ENCODE data around the gene SMARCA5.
A peak's percentile ranks its signal among the peaks of the same experiment; 100 is the strongest.

The SMARCA5 gene

DNA sequence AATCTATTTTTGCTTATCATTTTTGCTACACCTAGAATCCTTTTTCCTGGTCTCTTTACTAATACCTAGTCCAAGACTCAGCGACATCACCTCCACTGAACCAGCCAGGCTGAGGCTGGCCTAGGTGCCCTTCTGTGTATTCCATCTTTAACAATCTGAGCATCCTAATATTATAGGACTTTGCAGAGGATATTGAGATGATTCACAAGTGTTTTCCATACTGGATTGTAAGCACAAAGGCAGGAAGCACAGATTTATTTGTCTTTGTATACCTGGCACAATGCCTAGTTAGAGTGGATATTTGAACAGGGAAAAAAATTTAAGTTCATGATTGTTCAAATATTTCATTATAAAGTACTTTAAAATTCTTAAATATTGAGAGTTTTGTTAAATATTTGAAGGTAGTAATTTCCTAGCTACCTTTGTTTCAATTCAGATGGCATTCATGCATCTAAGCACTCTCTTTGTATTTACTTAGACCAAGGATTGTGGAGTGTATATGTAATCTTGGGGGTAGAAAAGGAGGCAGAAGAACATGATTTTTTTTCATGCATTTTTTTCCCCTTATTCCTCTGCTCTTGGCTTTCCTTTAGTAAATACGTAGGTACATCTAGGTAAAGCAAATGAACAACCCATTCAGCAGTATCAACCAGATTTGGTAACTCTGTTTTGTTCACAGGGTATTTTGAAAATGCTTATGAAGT lies 18.4 kb downstream of the SMARCA5 start:
- DNase-seq (ENCODE audit: low spot score) = no peak

DNA sequence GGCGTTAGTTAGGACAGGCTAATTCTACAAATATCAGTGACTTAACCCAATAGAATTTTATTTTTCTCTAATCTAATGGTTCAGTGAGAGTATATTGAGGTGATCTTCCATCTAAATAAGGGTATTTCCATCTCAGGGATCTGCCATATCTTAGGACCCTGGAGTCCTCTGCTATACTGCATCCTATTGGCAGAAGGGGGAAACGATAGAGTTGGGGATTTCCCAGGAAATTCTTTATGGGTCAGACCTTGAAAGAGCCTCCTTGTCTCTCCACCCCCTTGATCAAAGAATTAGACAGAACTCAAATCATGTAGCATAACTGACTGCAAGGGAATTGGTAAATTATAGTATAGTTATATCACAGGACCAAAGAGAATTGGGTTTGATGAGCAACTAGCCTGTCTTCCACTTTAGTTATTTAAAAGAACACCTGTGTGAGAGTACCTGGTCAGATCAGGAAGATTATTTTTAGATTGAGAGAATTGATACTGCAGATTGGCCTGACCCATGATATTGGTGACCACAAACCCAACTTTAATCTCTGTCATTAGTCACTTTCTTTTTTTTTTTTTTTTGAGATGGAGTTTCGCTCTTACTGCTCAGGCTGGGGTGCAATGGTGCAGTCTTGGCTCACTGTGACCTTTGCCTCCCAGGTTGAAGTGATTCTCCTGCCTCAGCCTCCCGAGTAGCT lies 25.6 kb downstream of the SMARCA5 start:
- DNase-seq (ENCODE audit: low spot score) = no peak

DNA sequence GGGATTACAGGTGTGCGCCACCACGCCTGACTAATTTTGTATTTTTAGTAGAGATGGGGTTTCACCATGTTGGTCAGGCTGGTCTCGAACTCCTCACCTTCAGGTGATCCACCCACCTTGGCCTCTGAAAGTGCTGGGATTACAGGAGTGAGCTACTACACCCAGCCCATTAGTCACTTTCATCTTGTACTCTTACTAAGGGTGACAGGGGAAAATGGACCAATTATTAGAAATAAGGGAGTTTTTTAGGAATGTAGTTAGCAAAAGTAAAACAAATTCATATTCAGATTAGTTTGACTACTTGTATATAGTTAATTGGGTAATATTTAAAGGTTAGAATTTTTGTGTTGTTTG lies 26.1 kb downstream of the SMARCA5 start:
- no peak for DNase-seq (ENCODE audit: low spot score)

DNA sequence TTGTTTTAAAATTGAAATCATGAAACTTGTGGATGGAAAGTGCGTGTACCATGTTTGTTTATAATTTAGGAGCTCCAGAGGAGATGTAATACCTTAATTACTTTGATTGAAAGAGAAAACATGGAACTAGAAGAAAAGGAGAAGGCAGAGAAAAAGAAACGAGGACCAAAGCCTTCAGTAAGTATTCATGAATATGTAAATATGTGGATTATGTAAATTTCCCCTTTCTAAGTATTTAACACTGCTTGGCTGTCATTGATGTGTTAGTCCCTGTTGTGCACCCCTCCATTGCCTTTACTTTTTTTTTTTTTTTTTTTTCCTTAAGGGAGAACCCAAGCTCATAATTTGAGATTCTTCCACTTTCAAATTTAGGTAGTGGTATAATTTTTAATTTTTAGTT lies 36.4 kb downstream of the SMARCA5 start:
- no peak for DNase-seq (ENCODE audit: low spot score)

DNA sequence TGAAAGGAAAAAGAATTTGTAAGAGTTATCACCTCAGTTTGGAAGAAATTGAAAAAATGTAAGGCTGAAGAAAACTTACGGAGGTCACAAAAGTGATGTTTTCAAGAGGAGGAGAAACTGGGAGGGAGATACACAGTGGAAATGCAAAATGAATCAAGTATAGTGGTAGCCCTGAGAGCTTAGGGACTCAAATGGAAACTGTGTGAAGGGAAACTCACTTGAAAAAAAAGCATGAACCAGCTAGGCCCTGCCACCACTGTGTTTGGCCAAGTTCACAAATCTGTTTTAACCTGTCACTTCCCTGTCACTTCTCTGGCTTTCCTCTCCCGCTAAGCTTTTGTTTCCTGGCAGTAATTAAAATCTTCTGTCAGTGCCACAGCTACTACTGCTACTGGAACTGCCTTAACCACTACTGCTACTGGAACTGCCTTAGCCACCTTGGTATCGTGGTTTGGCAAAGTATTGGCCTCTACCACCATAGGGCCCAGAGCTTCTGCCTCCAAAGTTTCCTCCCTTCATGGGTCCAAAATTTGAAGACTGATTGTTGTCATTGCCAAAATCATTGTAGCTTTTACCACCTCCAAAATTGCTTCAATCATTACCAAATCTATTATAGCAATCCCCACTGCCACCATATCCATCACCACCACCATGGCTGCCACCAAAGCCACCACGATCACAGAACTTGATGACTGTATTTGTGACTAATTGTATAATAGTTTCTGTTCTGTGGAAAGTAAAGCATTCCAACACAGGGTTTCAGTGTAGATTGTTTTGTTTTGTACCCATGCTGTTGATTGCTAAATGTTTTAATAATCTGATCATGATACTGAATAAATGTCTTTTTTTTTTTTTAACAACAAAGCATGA lies 41.5 kb downstream of the SMARCA5 start:
- DNase-seq (ENCODE audit: low spot score) = no peak

DNA sequence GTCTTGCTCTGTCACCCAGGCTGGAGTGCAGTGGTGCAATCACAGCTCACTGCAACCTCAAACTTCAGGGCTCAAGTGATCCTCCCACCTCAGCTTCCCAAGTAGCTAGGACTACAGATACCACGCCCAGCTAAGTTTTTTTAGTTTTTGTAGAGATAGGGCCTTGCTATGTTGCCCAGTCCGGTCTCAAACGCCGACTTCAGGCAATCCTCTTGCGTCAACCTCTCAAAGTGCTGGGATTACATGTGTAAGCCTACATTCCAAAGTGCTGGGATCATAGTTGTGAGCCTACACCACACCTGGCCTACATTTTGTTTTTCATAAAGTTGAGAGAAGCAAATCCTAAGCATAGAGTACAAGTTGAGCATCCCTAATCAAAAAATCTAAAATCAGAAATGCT lies 42.2 kb downstream of the SMARCA5 start:
- DNase-seq (ENCODE audit: low spot score) = no peak

DNA sequence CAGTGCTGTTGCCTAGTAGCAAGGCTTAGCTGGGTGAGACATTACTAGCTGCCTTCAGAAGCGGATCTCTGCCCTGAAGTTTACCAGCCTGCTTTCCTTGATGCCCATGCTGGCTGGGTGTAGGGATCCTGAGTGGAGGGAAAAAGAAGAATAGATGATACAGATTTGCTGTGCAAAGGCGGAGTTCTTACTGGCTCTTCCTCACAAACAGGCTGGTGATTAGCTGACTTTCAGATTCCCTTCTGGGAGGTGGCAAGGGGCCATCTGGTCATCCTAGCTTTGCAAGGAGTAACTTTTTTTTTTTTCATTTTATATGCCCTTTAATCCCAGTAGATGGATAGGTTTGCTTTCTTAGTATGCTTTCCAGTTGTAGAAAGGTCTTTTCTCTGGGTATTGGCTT lies 44.8 kb downstream of the SMARCA5 start:
- DNase-seq (ENCODE audit: low spot score) = no peak

DNA sequence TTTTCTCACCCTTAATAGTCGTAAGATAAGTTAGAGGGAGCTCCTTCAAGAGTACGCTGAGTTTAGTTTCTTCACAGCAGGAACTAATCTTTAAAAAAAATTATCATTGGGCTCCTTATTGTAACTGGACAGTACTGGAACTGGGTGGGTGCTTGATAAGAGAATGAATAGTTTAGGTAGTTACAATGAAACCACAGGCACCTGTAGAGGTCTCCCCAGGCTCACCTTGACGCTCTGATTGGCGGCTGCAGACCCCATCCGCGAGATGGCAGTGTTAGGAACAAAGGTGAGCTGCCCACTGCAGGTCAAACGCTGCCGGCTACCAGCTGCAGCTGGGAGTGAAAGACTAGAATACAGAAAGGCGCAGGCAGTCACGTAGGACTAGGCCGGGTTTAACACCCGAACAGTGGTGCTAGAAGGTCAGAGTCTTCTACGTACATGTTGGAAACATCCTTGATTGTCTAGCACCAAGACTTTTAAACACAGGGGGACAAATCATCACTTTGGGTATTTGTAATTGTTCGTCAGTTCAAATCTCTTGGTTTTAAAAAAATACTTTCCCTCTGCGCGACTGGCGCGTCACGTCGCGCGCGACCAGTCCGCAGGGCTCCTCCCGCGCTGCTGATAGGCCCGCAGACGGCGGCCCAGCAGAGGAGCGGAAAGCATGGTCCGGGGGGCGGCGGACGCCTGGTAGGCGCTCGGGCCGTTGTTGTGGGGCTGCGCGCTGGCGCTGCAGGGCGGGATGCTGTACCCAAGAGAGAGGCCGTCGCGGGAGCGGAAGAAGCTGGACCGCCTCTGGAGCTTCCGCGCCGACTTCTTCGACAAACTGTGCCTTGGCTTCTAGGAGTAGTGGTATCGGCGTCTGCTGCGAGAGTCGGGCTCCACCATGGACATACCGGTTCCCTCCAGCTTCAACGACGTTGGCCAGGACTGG lies 45.6 kb downstream of the SMARCA5 start:
- DNase-seq (ENCODE audit: low spot score) = peak; percentile 25

DNA sequence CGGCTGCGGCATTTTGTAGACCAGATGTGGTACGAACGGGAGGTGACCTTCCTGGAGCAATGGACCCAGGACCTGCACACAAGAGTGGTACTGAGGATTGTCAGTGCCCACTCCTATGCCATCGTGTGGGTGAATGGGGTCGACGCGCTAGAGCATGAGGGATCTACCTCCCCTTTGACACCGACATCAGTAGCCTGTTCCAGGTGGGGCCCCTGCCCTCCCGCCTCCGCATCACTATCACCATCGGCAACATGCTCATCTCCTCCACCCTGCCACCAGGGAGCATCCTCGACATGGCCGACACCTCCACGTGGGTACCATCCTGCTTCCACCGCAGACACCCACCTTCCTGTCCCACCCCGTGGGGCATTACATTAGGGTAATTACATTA lies 46.2 kb downstream of the SMARCA5 start:
- no peak for DNase-seq (ENCODE audit: low spot score)

DNA sequence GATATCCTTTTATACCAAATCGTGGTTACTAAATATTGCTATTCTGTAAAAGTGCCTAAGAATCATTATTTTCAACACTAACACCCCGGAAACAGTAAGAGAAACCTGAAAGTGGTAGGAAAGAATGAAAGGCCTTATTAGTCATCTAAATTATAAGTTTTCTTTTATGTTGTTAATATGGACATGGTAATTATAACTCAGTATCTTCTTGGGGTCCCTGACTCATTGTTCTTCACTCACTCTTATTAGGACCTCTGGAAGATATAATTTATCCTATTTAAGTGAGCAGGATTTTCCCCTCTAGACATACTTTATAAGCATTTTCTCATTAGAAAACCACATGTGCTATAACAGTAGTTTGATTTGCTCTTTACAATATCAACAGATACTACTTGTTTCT lies 51.0 kb downstream of the SMARCA5 start:
- DNase-seq (ENCODE audit: low spot score) = no peak

DNA sequence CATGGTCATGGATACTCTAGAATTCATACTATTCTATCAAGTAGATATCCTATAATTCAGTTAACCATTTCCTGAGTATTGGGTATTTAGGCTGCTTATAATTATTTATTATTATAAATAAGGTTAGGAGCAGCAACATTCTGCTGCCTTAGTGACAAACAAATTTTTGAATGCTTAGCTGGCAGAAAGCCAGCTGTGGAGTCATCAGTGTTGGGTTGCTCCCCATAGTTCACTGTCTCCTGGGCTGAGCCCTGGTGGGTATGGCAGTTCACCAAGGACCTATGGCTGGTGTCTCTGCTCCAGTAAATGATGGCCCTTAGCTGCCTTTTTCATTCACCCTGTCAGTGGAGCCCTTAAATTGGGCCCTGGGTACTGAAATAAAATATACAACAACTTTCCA lies 61.8 kb downstream of the SMARCA5 start:
- DNase-seq (ENCODE audit: low spot score) = no peak

DNA sequence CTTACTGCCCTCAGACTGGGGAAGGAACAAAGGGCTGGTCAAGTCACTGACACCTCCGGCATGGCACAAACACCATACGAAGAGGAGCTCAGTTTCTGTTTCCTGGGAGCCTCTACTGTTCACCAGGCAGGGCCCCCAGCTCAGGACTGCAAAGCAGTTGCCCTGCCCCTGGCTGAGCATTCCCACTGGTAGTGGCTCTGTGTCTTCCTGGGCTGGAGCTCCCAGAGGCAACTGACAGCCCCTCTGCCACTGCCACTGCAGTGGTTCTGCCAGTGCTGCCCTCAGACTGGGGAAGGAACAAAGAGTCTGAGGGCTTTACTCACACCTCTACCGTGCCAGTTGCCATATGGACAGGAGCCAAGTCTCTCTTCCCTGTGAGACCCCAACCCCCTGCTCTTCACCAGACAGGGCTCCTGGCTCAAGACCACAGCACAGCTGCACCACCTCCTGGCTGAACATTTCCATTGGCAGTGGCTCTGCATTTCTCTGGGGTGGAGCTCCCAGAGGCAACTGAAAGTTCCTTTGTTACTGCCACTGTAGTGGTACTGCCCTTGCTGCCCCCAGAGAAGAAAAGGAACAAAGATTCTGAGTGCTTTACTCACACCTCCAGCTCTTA lies 67.9 kb downstream of the SMARCA5 start:
- no peak for DNase-seq (ENCODE audit: low spot score)

DNA sequence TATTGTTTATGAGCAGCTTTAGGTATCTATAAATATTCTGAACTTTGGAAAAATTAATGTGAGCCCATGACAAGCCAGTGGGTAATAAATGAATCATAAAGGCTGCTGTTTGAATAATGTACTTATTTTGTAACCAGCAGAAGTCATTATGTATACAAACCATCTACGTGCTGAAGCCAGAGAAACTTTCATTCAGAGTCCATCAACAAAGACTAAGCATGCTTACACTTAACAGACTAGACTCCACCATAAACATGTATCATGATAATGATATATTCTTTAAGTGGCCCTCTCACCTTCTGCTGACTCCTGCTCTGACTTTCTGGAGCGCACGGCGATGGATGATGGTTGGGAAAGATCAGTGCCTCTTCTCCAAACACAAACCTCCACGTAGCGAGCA lies 72.0 kb downstream of the SMARCA5 start:
- DNase-seq (ENCODE audit: low spot score) = no peak

DNA sequence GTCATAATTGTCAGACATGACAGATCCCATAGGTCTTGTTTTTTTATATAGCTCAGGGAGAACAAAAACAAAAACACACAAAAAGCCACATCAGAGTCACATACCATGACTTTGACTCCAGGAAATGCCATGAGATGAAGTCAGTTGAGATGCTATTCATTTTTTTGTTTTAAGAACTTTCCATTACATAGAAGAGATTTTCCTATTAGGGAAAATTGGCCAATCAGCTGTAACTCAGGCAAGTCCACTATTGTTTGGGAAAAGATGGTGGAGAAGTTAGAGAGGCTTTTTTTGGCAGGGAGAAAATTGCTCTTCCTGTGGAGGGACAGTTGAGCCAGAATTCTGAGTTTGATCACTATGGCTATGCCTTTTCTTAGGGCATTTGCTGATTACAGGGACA lies 72.6 kb downstream of the SMARCA5 start:
- DNase-seq (ENCODE audit: low spot score) = no peak

DNA sequence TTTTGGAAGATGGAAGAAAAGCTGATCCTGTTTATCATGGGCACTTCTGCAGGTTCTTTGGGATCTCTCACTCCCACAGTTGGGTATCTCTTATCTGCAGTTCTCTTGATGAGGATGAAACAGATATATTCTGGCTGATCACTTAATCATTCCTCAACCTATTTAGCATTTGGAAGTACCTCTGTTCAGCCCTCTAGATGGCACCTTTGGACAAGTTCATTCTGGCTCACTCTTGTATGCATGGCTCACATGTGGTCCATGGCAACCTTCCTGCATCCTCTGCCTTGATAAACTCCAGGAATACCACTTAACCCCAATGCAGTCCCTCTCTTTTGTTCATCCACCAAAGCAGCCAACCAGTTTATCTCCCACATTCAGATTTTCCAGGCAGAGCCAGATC lies 74.2 kb downstream of the SMARCA5 start:
- DNase-seq (ENCODE audit: low spot score) = peak; percentile 17

DNA sequence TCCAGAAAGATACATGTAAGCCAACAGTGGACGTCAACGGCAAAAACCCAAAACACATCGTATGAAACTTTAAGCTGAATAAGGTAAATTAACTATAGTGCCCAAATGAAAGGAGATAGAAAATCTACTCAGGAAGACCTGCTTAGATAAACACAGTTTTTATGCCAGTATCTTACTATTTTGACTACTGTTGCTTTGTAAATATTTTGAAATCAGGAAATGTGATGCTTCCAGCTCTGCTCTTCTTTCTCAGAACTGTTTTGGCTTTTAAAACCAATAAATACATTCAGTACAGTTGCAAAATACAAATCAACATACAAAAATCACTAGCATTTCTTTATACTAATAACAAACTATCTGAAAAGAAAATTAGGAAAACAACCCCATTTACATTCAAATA lies 83.8 kb downstream of the SMARCA5 start:
- DNase-seq (ENCODE audit: low spot score) = no peak

DNA sequence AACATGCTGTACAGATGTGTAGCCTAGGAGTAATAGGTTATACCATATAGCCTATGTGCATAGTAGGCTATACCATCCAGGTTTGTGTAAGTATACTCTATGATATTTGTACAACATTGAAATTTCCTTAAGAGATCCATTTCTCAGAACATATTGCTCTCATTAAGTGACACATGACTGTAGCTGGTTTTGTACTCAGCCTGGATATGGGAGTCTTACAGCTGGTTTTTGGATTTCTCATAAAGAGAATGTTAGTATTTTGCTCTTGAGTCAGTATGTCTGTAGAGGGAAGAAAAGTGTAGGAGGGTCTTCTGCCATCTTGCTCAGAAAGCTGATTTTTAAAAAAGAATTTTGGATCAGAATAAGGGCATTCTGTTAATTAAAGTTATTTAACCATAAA lies 85.3 kb downstream of the SMARCA5 start:
- DNase-seq (ENCODE audit: low spot score) = no peak

DNA sequence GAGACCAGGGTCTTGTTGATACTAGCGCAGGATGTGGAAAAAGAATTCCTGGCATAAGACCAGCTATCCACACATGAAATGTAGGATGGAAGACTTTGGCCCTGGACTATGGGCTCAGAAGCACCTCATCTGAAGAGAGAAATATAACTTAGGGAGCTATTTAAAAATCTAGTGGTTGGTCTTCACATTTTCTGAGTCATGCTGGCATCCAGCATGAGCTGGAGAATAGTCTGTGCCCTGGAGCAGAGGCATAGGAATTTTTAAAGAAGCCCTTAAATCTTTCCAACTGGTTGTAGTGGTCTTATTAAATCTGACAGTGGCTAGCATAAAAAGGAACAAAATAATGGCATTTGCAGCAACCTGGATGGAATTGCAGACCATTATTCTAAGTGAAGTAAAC lies 86.3 kb downstream of the SMARCA5 start:
- DNase-seq (ENCODE audit: low spot score) = no peak

DNA sequence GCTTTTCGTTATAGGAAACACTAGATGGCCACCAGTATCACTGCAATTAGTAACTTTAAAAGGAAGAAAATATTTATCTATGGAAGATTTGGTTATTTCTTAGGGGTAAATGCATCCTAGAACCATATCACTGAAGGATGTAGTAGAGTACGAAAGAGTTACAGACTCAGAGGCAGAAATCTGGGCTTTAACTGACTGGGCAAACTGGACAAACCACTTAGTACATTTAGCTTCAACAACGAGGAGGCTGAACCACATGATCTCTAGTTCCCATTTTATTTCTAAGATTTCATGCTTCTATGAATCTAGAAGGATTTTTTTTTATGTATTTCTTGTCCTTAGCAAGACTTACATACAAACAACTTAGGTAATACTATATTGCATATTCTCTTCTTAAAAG lies 93.0 kb downstream of the SMARCA5 start:
- no peak for DNase-seq (ENCODE audit: low spot score)

All from NAMALWA (cell line).